Stimulated activated CD8-positive, alpha-beta memory T cell treated with anti-CD3 and anti-CD28 coated beads, Interleukin-12 subunit alpha, Interleukin-12 subunit beta, amount 100 ng/mL, for 4 hours (primary cell): ENCODE results near the gene MAP6D1.

Experiments used
- DNase-seq: peaks from one replicate; pipeline ENCODE4 v3.0.0-alpha.2; 2020; ENCODE audit warnings: low read depth

The MAP6D1 gene

GRCh38 chr3:183823963-183824362 lies 1.4 kb downstream of the MAP6D1 start:
- DNase-seq, result no peak

- DNase-seq, result no peak
These were observed 2.7 kb downstream of the MAP6D1 start for GRCh38 chr3:183822631-183823030.

DNA sequence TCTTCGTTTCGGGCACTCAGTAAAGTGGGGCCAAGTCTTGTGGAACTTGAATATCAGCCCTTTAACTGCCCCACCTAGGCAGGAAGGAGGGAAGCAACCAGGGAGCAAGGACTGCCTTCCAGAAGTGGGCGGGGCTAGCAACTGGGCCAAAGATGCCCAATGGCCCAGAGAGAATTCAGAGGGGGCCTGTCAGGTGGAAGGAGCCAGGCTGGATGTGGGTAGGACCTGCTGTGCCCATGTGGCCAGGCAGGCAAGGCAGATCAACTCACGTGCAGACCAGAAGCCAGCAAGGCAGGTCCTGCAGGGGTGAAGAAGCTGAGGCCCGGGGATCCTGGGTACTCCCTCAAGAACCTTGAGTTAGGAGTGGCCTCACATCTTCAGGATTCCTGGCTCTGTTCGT lies 5.5 kb downstream of the MAP6D1 start:
- DNase-seq, result no peak

DNA sequence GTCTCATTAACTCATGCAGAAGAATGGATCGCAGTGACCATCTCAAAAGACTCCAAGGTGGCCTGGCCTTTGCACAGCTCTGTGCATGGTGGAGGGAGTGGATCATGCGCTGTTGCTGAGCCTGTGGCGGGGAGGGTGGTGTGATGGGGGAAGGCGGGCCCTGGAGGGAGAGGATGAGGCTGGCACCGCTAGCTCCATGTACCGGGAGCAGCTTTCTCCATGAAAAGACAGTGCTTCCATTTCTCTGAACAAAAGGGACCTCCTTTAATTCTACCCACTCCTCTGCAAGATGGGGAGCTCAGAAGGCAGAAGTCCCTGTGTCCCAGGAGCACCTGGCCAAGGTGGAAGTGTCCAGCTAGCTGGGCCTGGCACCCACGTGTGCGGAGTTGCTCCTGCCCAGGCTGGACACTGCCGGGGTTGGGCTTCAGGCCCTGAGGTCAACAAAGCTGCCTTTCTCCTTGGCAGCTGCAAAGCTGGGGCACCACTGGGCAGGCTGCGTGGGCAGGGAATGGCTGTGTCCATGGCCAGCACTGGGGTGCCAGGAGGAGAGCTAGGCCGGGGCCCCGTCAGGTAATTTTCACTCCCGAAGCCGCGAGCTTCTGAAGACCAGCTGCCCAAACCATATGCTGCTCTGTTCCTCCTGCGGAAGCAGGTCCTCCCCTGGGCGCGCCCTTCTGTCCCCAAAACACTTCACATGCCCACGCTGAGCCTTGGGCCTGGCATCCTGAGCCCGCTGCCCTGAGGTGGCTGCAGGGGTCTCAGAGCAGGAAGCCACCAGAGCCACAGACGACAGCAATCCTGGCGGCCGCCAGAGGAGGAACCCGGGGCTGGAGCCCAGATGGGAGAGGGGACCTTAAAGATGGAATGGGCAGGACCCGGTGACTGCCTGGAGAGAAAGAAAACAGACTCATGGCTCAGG lies 6.4 kb downstream of the MAP6D1 start:
- no peak for DNase-seq

DNA sequence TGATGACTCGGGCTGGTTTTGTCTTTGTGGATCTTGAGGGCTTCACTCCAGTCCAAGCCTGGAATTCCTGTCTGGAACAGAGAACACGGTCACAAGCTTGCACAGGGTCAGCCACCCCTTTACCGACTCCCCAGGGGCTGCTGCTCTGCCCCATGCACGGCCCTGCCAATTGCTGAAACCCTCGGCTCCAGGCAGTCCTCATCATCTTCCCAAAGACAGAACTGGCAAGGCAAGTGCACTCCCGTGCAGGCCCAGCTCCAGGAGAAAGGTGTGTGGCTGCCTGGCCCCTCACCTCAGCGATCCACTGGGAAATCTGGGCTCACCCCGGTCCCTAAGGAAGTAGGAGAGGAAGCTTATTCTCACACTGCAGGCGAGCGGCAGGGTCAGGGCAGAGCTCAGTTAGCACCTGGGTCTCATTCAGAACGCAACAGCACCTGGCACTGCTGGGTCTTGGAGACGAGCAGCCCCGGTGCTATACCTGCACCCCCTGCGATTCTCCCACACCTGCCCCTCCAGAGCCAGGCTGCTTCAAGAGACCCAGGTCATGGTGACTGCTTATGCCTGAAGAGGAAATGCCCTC lies 7.2 kb downstream of the MAP6D1 start:
- DNase-seq, result no peak

DNA sequence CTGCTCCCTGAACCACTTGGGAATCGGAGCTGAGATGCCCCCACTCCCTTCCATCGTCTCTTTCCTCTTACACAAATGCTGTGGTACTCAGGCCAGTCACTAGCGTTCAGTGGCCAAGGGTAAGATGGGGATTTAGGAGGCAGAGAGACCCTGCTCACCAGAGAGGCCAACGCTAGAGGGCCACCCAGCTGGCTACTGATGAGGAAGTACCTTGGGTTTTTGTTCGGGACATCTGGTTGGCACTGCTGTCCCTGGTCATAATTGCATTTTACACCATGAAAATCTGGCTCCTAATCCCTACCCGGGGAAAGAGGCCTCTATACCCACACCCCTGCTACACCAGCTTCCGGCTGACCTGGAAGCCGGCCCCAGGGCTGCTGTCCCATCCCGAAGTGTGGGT lies 7.7 kb downstream of the MAP6D1 start:
- DNase-seq, result no peak

GRCh38 chr3:183816681-183817510 lies 8.5 kb downstream of the MAP6D1 start:
- no peak for DNase-seq

DNA sequence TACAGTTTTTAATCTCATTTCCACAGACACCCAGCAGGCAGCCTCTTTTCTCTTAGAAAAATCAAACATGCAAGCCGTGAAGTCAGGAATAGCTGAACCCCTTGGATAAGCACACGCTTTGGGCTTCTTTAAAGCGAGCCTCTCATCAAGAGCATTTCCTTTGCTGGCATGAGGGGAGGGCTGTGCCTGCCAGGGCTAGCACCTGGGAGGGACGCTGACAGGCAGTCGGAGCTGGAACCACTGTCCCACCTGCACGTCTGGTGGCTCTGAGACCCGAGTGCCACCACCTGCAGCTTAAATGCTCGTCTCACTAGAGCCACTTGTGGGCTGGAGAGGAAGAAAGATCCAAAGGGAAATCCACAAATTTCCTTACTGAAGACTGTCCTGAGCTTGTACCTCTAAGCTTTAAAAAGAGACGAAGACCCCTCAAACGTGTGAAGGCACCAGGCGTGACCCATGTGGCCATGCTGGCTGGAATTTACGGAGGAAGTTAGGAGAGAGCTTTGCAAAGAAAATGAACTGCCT lies 9.4 kb downstream of the MAP6D1 start:
- DNase-seq, result no peak

DNA sequence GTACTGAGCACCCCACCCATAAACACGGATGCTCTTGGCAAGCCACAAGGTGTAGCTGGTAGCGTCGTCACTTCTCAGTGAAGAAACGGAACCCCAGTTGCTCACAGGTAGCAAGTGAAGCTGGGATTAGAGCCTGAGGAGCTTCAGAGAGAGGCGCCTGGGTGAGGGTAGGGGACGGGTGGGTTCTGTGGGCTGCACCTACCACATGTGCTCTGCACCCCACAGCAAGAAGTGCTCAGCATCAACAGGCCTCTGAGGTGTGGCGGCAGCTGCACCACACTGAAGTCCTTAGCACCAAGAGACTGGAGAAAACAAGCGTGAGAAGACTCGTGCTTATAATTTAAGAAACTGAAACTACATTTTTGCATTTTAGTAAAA lies 9.8 kb downstream of the MAP6D1 start:
- no peak for DNase-seq

- no peak for DNase-seq
These were observed 11.1 kb downstream of the MAP6D1 start for GRCh38 chr3:183814240-183814639.

DNA sequence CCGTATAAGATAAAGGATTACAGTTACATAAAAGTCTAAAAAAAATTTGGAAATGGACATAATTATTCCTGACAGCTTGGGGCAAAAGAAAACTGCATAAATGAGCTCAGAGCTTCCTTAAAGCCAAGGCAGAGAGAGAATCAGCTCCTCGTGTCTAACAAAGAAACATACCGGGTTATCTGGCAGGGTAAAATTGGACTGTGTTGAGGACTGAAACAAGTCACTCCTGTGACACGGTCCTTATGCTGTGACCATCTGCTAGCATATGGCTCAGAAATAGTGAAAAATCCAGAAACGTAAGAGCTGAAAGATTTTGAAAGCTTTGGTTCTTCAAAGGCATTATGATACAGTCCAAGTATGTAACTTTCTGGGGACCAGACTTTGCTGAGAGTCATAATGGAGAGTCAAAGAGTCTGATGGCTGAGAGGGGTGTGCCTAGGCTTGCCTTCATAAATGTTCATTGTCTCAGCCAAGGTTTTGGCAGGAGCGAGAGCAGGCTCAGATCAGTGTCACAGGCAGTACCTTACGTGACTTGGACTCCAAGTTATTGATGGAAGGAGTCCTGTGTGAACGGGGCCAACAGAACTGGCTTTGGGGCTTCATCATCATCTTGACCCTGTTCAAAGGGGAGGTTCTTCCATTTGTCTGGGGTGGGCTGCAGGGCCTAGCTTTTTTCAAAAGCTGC lies 12.5 kb downstream of the MAP6D1 start:
- DNase-seq, result no peak

DNA sequence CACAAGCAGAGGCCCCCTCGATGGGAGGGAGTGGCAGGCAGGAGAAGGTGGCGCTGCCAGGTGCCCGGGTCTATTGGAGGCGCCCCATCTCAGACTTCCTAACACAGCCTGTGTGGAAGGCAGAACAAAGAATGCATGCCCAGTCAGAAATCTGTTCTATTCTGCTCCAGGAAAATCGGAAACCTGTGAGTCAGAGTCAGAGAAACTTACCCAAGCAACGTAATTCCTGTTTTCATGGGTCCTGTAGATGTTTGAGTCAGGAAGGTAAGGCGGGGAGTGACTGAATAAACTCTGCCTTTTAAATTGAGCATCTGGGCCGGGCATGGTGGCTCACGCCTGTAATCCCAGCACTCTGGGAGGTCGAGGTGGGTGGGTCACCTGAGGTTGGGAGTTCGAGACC lies 13.7 kb downstream of the MAP6D1 start:
- DNase-seq, result no peak

DNA sequence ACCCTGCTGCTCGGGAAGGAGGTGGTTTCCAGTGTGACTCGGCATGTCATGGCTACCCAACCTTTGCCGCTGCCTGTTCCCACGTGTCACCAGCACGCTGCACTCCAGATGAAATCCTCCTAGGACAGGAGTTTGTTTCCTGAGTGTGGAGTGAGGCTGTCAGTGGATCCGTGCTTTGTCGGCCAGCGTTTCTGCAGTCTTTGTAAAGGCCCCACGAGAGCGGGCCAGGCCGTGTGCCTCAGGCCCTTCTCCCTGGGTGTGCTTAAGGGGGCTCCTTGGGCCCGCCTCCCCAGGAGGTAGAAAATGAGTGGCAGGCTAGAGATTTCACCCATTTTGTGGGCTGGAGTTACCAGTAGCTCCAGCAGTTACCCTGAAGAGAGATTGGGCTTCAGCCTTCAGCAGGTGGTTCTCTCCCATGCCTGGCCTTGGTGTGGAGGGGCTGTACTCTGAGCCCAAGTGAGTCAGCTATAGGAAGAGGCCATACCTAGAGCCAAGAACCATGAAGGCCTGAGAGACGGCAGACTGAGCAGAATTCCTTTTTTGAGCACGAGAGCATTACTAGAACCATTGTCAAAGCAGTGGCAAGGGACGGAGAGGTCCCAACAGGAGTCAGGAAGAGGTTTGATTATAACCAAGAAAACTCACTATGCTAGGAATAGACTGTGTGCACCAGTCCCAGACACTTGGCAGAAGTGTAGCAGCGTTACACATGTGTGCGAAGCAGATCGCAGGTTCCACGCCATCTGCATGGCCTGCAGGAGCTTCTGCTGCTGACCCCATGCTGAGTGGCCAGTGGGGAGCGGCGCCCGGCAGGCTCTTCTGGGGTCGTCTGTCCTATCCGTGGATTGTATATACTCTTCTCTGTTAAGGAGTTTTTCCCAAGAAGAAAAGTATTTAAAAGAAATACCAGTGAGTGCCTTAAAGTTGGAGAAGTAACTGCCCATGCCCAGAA lies 14.5 kb downstream of the MAP6D1 start:
- no peak for DNase-seq

DNA sequence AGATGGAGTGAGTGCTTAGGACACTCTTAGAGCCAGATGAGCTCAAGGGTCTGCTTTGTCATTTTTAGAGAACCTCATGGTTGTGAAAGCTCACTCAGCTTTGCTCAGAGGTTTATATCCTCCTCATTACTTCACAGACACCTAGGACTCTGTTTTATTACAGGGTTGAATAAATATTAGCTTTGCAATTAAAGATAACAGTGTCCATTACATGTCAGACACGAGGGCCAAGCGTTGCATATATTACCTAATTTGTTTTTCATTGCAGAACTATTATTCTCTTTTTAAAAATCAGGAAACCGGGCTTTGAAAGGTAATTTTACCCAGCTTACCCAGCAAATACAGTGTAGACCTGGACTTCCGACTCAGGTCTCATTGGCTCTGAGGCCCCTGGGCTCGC lies 16.1 kb downstream of the MAP6D1 start:
- DNase-seq, result no peak

- DNase-seq, result no peak
These were observed 17.0 kb downstream of the MAP6D1 start for GRCh38 chr3:183808355-183808754.

DNA sequence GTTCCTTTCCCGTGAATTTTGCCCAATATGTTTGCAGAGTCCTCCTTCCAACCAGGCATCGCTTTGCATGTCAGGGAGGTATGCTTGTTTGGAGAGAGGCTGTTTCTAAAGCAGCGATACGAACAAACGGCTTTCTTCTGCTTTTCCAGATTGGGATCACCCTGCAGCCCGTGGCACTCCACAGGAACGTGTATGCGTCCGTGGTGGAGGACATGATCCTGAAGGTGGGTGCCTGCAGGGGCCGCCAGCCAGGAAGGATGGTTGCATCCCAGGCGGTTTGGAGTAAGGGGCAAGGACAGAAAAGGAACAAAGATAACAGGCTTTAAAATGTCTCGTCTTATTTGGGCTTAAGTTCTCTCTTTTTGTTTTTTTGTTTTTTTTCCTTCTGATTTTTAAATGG lies 17.5 kb downstream of the MAP6D1 start:
- DNase-seq, result no peak

DNA sequence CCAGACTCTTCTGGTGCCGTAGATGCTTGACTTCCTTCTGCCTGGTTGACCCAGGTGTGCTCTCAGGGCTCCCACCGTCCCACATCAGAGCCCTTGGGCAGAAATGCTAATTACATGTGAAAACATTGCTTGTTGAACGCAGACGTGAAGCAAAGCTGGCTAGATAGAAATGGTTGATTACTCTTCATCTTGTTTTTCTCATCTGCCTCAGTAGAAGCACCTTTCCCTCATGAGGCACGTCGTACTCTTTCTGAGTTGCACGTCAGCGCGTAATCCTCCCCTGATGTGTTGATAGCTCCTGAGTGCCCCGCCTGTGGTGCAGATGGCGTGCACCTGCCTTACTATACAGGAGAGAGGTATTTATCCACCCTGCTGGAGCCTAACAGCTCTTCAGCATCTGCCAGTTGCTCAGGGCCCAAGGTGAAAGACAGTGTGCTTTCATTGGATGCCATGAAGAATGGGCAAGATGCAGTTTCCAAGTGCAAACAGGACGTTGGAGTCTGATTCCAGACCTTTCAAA lies 18.1 kb downstream of the MAP6D1 start:
- no peak for DNase-seq

GRCh38 chr3:183802989-183803388 lies 22.4 kb downstream of the MAP6D1 start:
- no peak for DNase-seq

GRCh38 chr3:183801601-183802000 lies 23.8 kb downstream of the MAP6D1 start:
- no peak for DNase-seq

DNA sequence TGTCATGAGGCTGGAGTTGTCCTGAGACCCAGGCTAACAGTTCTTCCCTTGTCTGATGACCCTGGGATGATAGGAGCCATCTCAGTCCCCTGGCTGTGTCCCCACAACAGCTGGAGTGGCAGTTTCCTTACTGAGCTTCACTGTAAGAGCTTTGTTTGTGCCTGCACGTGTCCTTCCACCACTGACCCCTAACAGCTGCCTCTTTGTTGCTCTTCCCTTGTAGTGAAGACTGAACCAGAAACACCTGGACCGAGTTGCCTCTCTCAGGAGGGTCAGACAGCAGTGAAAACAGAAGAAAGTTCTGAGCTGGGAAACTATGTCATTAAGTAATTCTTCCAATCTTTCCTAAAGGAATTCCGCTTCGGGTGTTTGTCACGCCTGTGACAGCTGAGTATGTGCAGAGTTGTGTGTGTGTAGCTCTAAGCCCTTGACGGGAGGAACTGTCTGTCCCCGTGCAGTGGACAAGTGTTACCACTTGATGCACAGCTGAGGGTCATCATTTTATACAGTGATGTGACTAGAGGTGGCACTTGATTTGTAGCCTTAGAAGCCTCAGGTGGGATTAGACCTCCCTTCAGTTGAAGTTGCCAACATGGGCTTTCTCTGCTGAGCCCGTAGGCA lies 25.0 kb downstream of the MAP6D1 start:
- DNase-seq, result no peak
